HepG2 (cell line): ENCODE measurements around the gene ZDHHC11. TPM values are rescaled to one million over a fixed set of nuclear protein-coding genes. Genes with fewer than 3 reads are reported as not detected.

Experiments
- FOXC1 ChIP-seq: sonication (generic); formaldehyde crosslinking; IDR thresholded peaks from 2 replicates; pipeline ENCODE4 v1.8.0; 2022; ENCODE audit warnings: mild to moderate bottlenecking, missing genetic modification reagents, borderline replicate concordance
- ZNF317 ChIP-seq: sonication (generic); formaldehyde crosslinking; IDR thresholded peaks from 2 replicates; pipeline ENCODE4 v1.5.0; 2020; ENCODE audit warnings: mild to moderate bottlenecking, missing genetic modification reagents
- ZNF713 ChIP-seq: sonication (generic); formaldehyde crosslinking; IDR thresholded peaks from 2 replicates; pipeline ENCODE4 v1.4.0; 2020; ENCODE audit warnings: mild to moderate bottlenecking, missing genetic modification reagents
- polyA plus RNA-seq, 8 experiments: library from polyadenylated mRNA; depleted of rRNA in 3 of 8; stranded (reverse) in 7 of 8; unstranded in 1 of 8; fragments of >200 nt; fragmentation: Illumina TruSeq in 4 of 8; extraction: Trizol in 4 of 8; gene quantifications; 2 replicates each; pipeline versions ENCODE4 v1.2.1 to v1.2.3, GENCODE V29; 2011 to 2016; ENCODE audit warnings: low read depth in 4 of 8, missing spikeins in 1 of 8, mixed read lengths in 1 of 8; ENCODE audit not compliant: insufficient read depth in 1 of 8
- total RNA-seq, 5 experiments: library from RNA; depleted of rRNA; stranded (reverse); fragments of >200 nt; fragmentation: Illumina TruSeq; extraction: Trizol; gene quantifications; 2 replicates each; pipeline ENCODE4 v1.2.3, GENCODE V29; 2016; ENCODE audit warnings: low read depth in 1 of 5
- TF ChIP-seq, protein P1 (sequence below), 2 experiments: fragments of 450-650 bp in 1 of 2; sonication (generic) in 1 of 2; formaldehyde crosslinking in 1 of 2; IDR thresholded peaks; 2 replicates each; pipeline versions ENCODE4 v1.6.1 to v1.8.0; 2016 to 2022; ENCODE audit warnings: antibody characterized with exemption in 1 of 2, mild to moderate bottlenecking in 1 of 2, missing genetic modification reagents in 1 of 2
- TF ChIP-seq, protein P2 (sequence below): conservative IDR thresholded peaks from 2 replicates; pipeline ENCODE4 v1.6.1; 2018; ENCODE audit warnings: missing genetic modification reagents
- TF ChIP-seq, protein P3 (sequence below): sonication (generic); formaldehyde crosslinking; IDR thresholded peaks from 2 replicates; pipeline ENCODE4 v1.5.1; 2020; ENCODE audit warnings: missing genetic modification reagents, mild to moderate bottlenecking, borderline replicate concordance

Gene ZDHHC11
- total and polyA plus RNA-seq, 2 of the 13 experiments (the other 11 are each of a cell fraction or from before 2014, with no cell fraction given), result 2.1 to 4.0 TPM

DNA sequence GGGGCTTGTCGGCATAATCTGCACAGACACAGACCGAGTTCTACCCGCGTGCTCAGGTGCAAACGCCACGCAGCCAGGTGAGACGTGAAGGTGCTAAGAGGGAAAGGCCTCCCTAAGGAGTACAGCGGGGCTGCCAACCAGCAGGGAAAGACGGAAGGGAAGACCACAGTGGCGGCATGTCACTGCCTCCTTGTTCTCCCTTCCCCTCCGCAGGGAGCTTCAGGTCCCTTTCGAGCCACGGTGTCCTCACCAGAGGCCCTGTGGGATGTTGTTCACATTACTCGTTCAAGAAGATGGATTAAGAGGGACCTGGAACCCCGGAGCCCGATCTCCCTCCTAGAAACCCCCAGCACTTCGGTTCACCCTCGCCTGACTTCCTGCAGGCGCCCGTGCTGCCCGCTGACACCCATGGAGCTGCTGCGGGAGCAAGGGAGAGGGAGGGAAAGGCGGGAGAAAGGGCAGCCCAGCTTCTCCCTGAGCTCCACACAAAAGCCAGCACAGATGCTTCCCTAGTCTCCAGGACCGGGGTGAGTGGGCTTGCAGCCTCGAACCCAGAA lies 41.1 kb upstream of the ZDHHC11 start (continued):
- TF ChIP-seq, protein P1, sequence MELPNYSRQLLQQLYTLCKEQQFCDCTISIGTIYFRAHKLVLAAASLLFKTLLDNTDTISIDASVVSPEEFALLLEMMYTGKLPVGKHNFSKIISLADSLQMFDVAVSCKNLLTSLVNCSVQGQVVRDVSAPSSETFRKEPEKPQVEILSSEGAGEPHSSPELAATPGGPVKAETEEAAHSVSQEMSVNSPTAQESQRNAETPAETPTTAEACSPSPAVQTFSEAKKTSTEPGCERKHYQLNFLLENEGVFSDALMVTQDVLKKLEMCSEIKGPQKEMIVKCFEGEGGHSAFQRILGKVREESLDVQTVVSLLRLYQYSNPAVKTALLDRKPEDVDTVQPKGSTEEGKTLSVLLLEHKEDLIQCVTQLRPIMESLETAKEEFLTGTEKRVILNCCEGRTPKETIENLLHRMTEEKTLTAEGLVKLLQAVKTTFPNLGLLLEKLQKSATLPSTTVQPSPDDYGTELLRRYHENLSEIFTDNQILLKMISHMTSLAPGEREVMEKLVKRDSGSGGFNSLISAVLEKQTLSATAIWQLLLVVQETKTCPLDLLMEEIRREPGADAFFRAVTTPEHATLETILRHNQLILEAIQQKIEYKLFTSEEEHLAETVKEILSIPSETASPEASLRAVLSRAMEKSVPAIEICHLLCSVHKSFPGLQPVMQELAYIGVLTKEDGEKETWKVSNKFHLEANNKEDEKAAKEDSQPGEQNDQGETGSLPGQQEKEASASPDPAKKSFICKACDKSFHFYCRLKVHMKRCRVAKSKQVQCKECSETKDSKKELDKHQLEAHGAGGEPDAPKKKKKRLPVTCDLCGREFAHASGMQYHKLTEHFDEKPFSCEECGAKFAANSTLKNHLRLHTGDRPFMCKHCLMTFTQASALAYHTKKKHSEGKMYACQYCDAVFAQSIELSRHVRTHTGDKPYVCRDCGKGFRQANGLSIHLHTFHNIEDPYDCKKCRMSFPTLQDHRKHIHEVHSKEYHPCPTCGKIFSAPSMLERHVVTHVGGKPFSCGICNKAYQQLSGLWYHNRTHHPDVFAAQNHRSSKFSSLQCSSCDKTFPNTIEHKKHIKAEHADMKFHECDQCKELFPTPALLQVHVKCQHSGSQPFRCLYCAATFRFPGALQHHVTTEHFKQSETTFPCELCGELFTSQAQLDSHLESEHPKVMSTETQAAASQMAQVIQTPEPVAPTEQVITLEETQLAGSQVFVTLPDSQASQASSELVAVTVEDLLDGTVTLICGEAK (IDR thresholded peaks at IDR 0.05), result no peak
- TF ChIP-seq, protein P1 (CRISPR knock-in tag; IDR thresholded peaks at IDR 0.05), result 0 out of 2 replicates have a peak, but pooled peaks have one; percentile 47
- TF ChIP-seq ZNF713 (no peak), FOXC1 (CRISPR knock-in tag) (peak; percentile 57; the same call in 1 of the 2 replicates), ZNF317 (CRISPR knock-in tag) (no peak)
- TF ChIP-seq, protein P2, sequence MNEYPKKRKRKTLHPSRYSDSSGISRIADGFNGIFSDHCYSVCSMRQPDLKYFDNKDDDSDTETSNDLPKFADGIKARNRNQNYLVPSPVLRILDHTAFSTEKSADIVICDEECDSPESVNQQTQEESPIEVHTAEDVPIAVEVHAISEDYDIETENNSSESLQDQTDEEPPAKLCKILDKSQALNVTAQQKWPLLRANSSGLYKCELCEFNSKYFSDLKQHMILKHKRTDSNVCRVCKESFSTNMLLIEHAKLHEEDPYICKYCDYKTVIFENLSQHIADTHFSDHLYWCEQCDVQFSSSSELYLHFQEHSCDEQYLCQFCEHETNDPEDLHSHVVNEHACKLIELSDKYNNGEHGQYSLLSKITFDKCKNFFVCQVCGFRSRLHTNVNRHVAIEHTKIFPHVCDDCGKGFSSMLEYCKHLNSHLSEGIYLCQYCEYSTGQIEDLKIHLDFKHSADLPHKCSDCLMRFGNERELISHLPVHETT (CRISPR knock-in tag), result no peak
- TF ChIP-seq, protein P3, sequence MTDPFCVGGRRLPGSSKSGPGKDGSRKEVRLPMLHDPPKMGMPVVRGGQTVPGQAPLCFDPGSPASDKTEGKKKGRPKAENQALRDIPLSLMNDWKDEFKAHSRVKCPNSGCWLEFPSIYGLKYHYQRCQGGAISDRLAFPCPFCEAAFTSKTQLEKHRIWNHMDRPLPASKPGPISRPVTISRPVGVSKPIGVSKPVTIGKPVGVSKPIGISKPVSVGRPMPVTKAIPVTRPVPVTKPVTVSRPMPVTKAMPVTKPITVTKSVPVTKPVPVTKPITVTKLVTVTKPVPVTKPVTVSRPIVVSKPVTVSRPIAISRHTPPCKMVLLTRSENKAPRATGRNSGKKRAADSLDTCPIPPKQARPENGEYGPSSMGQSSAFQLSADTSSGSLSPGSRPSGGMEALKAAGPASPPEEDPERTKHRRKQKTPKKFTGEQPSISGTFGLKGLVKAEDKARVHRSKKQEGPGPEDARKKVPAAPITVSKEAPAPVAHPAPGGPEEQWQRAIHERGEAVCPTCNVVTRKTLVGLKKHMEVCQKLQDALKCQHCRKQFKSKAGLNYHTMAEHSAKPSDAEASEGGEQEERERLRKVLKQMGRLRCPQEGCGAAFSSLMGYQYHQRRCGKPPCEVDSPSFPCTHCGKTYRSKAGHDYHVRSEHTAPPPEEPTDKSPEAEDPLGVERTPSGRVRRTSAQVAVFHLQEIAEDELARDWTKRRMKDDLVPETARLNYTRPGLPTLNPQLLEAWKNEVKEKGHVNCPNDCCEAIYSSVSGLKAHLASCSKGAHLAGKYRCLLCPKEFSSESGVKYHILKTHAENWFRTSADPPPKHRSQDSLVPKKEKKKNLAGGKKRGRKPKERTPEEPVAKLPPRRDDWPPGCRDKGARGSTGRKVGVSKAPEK, result no peak
